HG03520 (cell line): ENCODE results near the gene SAP30.

Source experiments
- ATAC-seq: cut with Tn5 transposase; IDR thresholded peaks from one replicate; pipeline ENCODE4 v1.9.1; 2021; ENCODE audit warnings: mild to moderate bottlenecking, moderate library complexity; ENCODE audit not compliant: unreplicated experiment

Gene SAP30, protein sequence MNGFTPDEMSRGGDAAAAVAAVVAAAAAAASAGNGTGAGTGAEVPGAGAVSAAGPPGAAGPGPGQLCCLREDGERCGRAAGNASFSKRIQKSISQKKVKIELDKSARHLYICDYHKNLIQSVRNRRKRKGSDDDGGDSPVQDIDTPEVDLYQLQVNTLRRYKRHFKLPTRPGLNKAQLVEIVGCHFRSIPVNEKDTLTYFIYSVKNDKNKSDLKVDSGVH

DNA sequence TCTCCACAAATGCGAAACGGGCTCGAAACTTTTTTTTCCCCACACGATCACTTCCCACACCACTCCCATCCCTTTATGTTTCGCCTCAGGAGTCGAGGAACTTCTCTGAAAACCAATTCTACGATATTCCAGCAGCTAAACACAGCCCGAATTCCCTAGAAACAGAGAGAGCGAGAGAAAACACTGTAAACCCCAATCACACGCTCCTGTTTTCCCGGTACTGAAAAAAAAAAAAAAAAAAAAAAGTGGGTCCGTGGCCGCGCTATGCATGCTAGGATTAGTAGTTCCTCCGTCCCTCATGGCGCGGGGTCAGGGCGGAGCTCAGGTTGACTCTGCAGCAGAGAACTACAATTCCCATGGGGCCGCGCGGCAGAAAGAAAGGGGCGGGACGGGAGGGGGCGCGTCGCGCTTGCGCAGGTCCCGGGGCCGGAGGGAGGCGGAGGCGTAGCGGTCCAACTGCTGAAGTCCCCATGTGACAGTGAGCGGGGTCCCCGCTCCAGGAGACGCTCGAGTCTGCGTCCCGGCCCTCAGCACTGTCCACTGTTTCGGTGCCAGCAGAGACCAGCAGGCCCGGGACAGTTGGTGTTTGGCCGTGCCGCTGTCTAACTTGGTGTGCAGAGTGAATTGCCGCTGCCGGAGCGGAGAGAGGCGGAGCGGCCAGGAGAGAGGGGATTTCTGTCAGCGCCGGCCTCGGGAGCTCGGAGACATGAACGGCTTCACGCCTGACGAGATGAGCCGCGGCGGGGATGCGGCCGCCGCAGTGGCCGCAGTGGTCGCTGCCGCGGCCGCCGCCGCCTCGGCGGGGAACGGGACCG lies at the start of gene SAP30:
TSS of gene SAP30 (plus strand) at position 478 of the 815 bp plus-strand sequence. CDS start at position 707, 229 bp downstream.
- peak; percentile 71 for ATAC-seq

DNA sequence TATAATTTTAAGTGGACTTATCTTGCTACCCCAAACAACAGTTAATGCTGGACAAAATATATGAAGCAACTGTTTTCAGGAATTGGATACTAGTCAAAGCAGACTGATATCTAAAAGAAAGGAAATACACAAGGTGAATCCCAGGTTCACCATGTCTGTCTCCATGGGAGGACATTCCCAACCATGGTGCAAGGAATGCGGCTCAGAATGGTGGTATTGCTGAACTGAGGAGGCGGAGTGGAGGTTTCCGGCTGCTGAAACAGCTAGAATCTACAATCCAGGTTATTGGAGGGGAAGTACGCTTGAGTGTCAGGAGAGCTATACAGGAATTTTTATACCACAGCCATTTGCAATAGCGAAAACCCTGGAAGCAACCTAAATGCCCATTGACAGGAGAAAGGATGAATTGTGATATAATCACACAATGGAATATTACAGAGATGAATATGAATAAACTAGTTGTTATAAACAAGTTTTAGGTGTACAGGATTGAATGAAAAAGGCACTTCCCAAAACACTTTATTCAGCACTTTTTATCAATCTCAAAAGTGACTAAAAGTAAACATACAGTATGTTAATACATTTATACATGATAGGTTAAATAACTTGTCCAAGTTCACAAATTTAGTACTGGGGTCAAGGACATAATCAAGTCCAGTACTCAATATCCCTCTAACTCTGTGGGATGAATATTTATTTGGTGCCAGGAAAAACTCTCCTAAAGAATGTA lies 45.6 kb upstream of the SAP30 start:
- ATAC-seq, result no peak

DNA sequence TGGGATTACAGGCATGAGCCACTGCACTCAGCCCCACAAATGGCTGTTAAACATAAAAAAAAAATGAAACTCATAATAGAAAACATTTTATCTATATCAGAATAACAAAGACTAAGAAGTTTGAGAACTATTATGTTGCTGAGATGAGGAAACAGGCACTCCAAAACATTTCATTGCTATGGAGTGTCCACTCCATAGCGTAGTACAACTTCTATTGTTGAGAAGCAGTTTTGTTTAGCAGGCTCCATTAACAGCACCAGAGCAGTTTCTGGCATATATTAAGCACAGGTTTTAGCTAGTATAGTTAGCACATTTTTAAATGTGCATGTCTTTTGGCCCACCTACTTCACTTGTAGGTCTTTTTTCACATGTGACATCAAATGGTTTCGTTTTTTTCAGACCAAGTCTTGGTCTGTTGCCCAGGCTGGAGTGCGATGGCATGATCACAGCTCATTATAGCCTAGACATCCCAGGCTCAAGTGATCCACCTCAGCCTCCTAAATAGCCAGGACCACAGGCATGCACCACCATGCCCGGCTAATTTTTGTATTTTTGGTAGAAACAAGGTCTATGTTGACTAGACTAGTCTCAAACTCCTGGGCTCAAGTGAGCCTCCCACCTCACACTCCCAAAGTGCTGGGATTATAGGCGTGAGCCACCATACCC lies 42.4 kb upstream of the SAP30 start:
- no peak for ATAC-seq

DNA sequence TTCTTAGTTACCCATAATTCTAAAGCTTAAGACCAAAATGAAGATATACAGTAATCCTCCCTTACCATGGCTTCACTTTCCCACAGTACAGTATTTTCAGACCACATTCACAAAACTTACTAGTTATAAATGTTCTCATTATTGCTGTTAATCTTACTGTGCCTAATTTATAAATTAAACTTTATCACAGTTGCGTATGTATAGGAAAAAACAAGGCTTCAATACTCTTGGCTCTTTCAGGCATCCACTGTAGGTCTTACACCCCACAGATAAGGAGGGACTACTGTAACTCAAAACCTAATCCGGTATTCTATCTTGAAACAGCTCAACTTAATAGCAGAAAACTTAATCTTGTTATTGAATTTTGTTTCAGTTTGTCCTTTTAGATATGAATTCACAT lies 40.2 kb upstream of the SAP30 start:
- ATAC-seq, result no peak

DNA sequence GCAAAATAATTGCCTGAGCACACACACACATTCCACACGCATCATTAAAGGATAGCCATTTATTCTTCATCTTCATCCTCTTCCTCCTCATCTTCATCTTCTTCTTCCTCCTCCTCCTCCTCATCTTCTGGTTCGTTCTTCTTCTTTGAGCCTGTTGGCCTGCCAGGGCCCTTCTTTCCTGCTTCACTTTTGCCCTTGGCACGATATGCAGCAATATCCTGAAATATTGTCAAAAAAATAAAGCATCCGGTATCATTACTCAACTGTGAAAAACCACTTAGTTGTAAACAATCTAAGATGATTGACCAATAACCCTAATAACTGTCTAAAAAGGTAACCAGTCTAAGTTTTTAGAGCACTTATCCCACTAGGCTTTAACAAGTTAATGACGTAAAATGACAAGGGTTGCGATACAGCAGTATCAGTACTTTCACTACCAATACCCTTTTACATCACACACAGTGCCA lies 38.7 kb upstream of the SAP30 start:
- no peak for ATAC-seq

DNA sequence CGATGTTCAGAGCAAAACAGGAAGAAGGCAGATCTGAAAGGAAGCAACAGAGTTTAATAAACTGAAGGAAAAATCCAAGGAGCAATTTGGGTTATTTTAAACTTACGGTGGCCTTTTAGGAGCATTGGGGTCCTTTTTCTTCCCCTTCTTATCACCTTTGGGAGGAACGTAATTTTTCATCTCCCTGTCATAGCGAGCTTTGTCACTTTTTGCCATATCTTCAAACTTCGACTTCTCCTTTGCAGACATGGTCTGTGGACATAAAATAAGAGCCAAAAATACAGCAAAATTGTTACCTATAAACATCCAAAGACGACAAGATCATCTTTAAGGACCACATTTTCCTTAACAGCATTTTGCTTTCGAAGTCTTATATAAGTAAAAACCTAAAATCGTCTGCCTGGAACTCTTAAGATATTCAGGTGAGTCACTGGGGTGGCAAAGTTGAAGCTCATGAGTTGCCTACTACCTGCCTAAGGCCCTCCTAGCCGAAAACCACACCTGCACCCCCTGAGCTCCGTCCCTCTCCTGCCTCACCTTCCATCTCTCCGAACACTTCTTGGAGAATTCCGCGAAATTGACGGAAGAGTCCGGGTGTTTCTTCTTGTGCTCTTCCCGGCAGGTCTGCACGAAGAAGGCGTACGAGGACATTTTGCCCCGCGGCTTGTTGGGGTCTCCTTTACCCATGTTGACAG lies 37.6 kb upstream of the SAP30 start:
- ATAC-seq, result no peak

DNA sequence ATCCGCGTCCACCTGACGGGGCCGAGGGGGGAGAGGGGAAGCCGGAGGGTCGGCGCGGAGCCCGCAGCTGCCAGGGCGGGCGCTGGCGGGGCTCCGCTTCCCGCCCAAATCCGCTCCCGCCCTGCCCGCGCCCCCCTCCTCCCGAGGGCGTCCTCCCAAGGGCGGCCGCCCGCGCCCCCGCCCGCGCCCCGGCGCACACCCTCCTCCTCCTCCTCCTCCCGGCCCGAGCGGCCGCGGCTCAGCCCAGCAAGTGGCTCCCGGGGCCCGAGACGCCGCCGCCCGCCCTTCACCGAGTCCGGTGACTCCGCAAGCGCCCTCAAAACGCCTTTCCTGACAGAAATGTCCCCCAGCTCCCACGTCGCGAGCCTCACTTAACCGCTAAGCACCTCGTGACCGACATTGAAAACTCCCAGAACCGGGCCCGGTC lies 37.1 kb upstream of the SAP30 start:
- no peak for ATAC-seq

DNA sequence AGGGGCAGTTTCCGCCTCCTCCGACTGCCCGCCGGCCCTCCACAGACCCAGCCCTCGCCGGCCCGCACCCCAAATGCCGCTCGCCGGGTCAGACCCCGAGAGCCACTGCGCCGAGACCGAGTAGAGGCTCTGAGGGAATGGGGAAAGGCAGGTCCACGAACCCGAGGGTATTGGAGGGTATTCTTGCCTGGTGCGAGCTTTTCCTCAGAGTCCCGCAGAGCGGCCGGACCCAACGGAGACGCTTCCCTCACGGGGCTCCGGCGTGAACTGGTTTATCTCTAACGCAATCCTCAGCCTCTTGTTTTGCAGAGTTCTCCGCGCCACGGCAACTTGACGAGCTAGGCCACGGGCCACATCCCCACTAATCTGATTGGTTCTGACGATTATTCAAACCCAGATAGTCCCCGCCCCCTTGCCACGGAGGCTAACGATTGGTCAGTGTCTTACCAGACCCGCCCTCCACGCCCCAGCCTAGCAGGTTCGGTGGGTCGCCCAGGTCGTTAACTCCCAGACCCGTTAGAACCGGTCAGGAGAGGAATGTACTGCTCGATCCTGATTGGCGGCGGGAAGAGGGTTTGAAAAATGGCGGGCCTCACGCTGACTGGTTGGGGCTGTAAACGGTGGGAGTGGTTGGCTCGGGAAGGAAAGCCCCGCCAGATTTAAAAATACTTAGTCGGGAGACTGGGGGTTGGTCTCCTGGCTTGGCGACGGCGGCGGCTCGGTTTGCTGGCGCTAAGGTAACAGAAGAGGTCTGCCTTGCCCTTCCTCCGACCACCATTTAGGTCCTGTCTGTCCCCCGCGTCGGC lies 36.5 kb upstream of the SAP30 start, which contains the start of gene HMGB2:
TSS of gene HMGB2 (minus strand) at position 274 of the 806 bp plus-strand sequence. CDS start 709 bp downstream, outside the sequence.
- ATAC-seq, result peak; percentile 90

DNA sequence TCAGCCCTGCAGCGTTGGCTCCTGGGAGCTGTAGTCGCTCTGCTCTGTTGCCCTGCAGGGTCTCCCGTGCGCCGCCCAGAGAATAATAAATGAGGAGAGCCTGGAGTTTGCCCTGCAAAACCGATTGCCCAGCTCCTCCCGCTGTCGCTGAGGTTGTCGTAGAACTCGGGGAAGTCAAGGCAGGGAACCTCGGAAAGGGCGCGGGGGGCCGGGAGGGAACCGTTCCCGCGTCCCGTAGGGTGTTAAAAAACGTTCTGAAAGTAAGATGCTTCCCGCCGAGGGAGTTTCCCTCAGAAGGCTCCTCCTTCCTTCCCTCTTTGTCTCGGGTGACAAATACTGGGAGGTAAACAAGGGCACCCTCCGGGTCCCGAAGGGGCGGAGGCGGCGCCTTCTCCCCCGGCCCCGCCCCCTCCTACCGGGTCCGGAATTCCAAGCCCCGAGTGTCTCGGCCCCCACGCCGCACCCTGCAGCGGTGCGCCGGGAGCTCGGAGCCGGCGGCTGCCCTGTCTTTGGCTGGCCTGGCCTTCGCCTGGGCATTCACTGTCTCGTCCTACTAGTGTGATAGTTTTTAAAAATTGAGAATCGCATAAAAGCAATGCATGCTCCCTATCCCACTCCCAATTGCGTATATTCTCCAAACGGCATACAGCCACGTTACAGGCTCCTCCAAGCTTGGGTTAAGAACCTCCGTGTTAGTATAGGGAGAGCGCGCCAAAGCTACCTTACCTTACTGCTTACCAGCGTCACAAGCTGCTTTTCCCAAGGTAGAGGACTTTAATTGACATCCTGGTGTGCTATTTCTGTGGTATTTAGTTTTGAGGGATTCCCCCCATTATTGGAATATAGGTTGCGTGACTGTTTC lies 35.6 kb upstream of the SAP30 start:
- ATAC-seq, result peak; percentile 12

DNA sequence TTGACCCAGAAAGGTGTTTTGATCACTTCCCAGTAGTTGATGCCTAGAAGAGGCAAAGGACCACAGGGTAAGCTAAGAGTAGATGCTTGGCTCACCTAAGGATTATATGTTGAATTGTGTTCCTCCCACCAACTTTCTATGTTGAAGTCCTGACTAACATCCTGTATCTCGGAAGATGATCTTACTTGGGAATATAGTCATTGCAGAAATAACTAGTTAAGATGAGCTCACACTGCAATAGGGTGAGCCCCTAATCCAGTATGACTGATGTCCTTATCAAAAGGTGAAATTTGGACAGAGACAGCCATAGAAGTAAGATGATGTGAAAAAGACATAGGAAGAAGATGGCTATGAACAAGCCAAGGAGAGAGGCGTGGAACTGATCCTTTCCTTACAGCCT lies 33.3 kb upstream of the SAP30 start:
- no peak for ATAC-seq

DNA sequence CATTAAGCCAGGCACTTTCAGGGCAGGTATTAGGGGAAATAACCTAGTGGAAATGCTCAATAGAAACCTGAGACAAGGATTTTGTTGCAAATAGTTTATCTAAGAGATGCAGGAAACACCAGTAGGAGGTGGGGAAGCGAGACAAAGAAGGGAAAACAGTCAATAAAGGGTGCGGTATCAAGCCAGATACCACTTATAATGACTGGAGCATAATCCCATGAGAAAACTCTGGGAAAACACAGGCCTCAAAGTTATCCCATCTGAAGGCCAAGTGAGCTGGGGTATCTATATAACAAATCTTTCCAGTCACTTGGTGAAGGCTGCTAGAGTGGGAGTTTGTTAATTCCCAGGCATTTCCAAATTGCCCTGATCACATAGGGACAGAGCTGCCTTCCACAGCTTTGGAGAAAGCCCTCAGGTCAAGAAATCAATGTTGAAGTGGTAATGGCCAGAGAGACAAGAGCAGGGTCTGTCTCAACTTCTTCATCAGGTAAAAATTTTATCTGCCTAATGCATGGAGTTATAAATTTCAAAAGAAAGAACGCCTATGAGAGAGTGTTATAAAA lies 26.8 kb upstream of the SAP30 start:
- no peak for ATAC-seq

DNA sequence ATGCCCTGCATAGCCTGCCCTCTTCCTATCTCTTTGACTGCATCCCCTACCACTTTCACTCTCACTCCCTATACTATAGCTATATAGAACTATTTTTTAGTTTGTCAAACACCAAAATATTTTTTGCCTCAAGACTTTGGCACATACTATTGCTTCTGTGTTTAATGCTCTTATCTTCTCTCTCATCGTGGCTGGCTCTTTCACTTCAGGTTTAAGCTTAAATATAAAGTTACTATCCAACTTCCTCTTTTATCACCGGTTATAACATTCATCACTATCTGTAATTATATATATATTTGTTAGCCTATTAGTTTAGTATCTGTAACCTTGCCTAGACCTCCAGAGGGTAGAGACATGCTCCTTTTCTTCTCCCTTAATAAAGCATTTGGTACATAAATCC lies 25.1 kb upstream of the SAP30 start:
- no peak for ATAC-seq

DNA sequence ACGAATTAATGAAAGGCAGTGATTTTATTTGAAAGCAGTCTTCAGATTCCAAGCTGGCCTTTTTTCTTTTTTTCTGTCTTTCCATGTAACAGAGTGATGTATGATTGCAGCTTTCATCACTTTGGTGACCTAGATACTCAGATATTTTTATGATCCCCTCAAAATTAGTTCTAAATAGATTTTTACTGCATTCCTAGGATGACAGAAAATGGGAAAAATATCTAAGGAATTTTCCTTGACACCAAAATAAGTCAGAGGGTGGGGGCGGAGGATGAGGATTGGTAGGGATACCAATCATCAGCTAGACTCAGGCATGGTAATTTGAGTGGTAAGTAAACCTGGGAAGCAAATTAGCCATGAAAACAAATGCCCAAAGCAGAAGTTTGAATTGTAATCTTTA lies 24.7 kb upstream of the SAP30 start:
- no peak for ATAC-seq

DNA sequence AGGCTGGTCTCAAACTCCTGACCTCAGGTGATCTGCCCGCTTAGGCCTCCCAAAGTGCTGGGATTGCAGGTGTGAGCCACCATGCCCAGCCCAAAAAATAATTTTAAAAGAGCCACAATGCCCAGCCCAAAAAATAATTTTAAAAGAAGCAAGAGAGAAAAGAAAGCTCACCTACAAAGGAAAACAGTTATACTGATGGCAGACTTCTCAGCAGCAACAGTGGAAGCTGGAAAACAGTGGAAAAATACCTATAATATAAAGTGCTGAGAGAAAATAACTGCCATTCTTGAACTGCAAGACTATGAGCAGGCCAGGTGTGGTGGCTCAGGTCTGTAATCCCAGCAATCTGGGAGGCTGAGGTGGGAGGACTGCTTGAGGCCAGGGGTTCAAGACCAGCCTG lies 23.3 kb upstream of the SAP30 start:
- no peak for ATAC-seq

DNA sequence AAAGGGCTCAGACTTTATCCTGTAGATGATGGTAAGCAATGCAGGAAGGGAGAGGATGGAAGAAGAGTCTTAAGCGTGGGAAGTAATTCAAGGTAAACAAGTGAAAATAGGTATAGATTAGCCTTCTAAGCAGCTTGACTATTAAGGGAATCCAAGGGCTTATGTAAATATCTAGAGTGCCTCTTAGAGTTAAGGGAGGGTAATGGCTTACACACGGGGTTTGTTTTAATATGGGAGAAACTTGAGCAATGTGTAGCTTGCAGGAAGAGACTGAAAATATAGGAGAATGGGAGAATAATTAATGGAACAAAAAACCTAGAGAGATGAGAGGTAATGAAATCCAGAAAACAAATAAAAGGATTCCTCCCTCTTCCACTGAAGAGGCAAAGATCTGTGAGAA lies 12.8 kb upstream of the SAP30 start:
- ATAC-seq, result no peak

DNA sequence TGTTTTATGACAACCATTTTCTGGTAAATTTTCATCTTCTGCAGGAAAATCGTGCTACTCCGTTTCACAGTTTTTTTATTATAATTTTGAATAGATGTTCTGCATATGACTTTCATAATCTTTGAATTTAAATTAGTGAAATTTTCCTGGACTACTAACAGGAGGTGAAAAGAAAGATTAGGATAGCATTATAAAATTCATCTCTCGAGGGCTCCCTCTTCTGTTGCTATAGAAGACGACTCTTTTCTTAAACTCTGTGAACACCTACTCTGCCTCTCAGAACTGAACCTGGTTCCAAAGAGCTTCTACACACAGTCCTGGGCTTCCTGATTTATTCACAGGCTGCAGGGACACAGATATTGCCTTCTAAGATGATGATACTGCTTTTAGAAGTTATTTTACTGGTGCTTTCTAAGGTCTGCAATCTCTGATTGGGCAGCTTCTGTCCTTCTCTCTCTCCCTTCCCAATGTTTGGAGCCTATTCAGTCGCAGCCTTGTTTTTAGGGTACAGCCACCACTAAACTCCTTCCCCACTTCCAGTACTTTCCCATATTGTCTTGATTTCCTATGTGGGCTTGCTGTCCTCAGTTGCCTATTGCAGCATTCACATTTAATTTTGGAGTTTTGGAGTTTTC lies 10.1 kb upstream of the SAP30 start:
- no peak for ATAC-seq

DNA sequence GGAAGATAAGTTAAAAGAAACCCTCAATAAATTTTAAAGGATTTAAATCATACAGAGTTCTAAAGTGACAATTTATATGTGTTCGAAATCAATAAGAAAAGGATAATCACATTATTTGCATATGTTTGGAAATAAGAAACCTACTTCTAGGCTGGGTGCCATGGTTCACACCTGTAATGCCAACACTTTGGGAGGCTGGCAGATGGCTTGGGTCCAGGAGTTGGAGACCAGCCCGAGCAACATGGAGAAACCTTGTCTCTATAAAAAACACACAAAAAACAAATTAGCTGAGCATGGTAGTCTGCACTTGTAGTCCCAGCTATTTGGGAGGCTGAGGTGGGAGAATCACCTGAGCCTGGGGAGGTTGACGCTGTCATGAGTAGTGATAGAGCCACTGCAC lies 8.1 kb upstream of the SAP30 start:
- no peak for ATAC-seq
